CD14-positive monocyte (primary cell): ENCODE measurements around the gene TUBB1. TPM values are rescaled to one million over a fixed set of nuclear protein-coding genes. Genes with fewer than 3 reads are reported as not detected.

Experiments
- DNase-seq, 3 donors: peaks; one replicate each; pipeline ENCODE4 v3.0.0-alpha.2; 2011 to 2022
- H2AFZ ChIP-seq: 2 replicates; pipeline ENCODE4 v1.6.0; 2012; ENCODE audit warnings: mild to moderate bottlenecking, low read depth, low read length, inconsistent platforms; ENCODE audit not compliant: insufficient read depth, poor library complexity, severe bottlenecking
- H3K27ac ChIP-seq, 2 donors: 1 replicate in 1 of 2; 2 replicates in 1 of 2; pipeline ENCODE4 v1.5.1; 2012 to 2013; ENCODE audit warnings: low read length in 2 of 2, control low read depth in 1 of 2, inconsistent platforms in 1 of 2, low read depth in 1 of 2, mild to moderate bottlenecking in 1 of 2
- H3K27me3 ChIP-seq, 2 donors: one replicate each; pipeline versions ENCODE4 v1.6.0 to v1.6.1; 2011 to 2013; ENCODE audit warnings: low read length in 2 of 2; ENCODE audit not compliant: control insufficient read depth in 2 of 2, insufficient read depth in 2 of 2
- H3K36me3 ChIP-seq, 2 donors: replicated peaks in 1 of 2; 1 replicate in 1 of 2; 2 replicates in 1 of 2; pipeline versions ENCODE4 v1.5.1 to v1.6.1; 2012 to 2013; ENCODE audit warnings: low read length in 2 of 2, control low read depth in 1 of 2, inconsistent platforms in 1 of 2, mild to moderate bottlenecking in 1 of 2; ENCODE audit not compliant: insufficient read depth in 2 of 2, control insufficient read depth in 1 of 2
- H3K4me1 ChIP-seq, 2 donors: 1 replicate in 1 of 2; 2 replicates in 1 of 2; pipeline versions ENCODE4 v1.5.1 to v1.6.1; 2012 to 2013; ENCODE audit warnings: low read length in 2 of 2, control low read depth in 1 of 2, inconsistent platforms in 1 of 2, mild to moderate bottlenecking in 1 of 2, moderate library complexity in 1 of 2; ENCODE audit not compliant: insufficient read depth in 2 of 2, control insufficient read depth in 1 of 2
- H3K4me2 ChIP-seq: replicated peaks from 2 replicates; pipeline ENCODE3; 2012; ENCODE audit warnings: low read length, moderate library complexity, mild to moderate bottlenecking; ENCODE audit not compliant: poor library complexity, severe bottlenecking; ENCODE audit errors: extremely low read depth
- H3K4me3 ChIP-seq, 3 experiments: fragments of 200-600 bp in 1 of 3; sonication (generic) in 1 of 3; replicated peaks in 1 of 3; 1 replicate in 2 of 3; 2 replicates in 1 of 3; pipeline ENCODE4 v1.5.1; 2011 to 2013; ENCODE audit warnings: low read length in 3 of 3, mild to moderate bottlenecking in 3 of 3, control low read depth in 2 of 3, low read depth in 2 of 3, inconsistent platforms in 1 of 3, moderate library complexity in 1 of 3
- H3K79me2 ChIP-seq: 2 replicates; pipeline ENCODE4 v1.6.0; 2012; ENCODE audit warnings: mild to moderate bottlenecking, control low read depth, inconsistent platforms, low read length, moderate library complexity; ENCODE audit not compliant: insufficient read depth
- H3K9ac ChIP-seq: 2 replicates; pipeline ENCODE4 v1.6.0; 2017; ENCODE audit warnings: low read length, mild to moderate bottlenecking; ENCODE audit not compliant: insufficient read depth, poor library complexity, severe bottlenecking
- H3K9me3 ChIP-seq, 2 donors: replicated peaks in 1 of 2; 1 replicate in 1 of 2; 2 replicates in 1 of 2; pipeline versions ENCODE4 v1.5.1 to v1.6.1; 2012 to 2013; ENCODE audit warnings: low read length in 2 of 2, control low read depth in 1 of 2; ENCODE audit not compliant: control insufficient read depth in 1 of 2, insufficient read depth in 1 of 2
- H4K20me1 ChIP-seq: 2 replicates; pipeline ENCODE4 v1.6.0; 2012; ENCODE audit warnings: mild to moderate bottlenecking, low read length, control low read depth, moderate library complexity; ENCODE audit not compliant: insufficient read depth
- H3K27ac Mint-ChIP-seq, 7 donors: one replicate each; pipeline ENCODE4 v1.8.0; 2020; ENCODE audit warnings: mild to moderate bottlenecking in 7 of 7, mixed read lengths in 7 of 7, moderate library complexity in 6 of 7, inconsistent platforms in 2 of 7
- H3K27me3 Mint-ChIP-seq, 3 donors: one replicate each; pipeline ENCODE4 v1.8.0; 2021 to 2022; ENCODE audit warnings: low read depth in 3 of 3, mild to moderate bottlenecking in 3 of 3, mixed read lengths in 3 of 3, moderate library complexity in 3 of 3, inconsistent platforms in 1 of 3
- H3K36me3 Mint-ChIP-seq, 2 donors: one replicate each; pipeline ENCODE4 v1.8.0; 2020; ENCODE audit warnings: mixed read lengths in 2 of 2, inconsistent platforms in 1 of 2, mild to moderate bottlenecking in 1 of 2
- H3K4me1 Mint-ChIP-seq: one replicate; pipeline ENCODE4 v1.8.0; 2020; ENCODE audit warnings: mild to moderate bottlenecking, mixed read lengths
- H3K4me3 Mint-ChIP-seq, 2 donors: one replicate each; pipeline ENCODE4 v1.8.0; 2020; ENCODE audit warnings: mild to moderate bottlenecking in 2 of 2, mixed read lengths in 2 of 2, moderate library complexity in 1 of 2
- H3K9me3 Mint-ChIP-seq, 7 donors: one replicate each; pipeline ENCODE4 v1.8.0; 2020 to 2022; ENCODE audit warnings: mixed read lengths in 7 of 7, mild to moderate bottlenecking in 6 of 7, moderate library complexity in 6 of 7, inconsistent platforms in 2 of 7
- WGBS: methylation state at CpG from one replicate; pipeline ENCODE4 v1.1.5; 2013; ENCODE audit warnings: missing lambda C conversion rate; ENCODE audit not compliant: insufficient coverage; 5-methylcytosine and 5-hydroxymethylcytosine counted together
- intact Hi-C, 2 donors: fragments of 100-400 bp; cut with micrococcal nuclease; formaldehyde crosslinking; loops; one replicate each; pipeline versions ENCODE4 v1.15.0 to v1.15.1; 2023
- polyA plus RNA-seq, 3 donors: library from polyadenylated mRNA; depleted of rRNA in 1 of 3; unstranded in 2 of 3; stranded (reverse) in 1 of 3; fragments of 300-500 nt in 2 of 3; fragments of >200 nt in 1 of 3; fragmentation: Illumina TruSeq in 2 of 3; gene quantifications; 1 replicate in 2 of 3; 2 replicates in 1 of 3; pipeline ENCODE4 v1.2.3, GENCODE V29; 2012 to 2021
- TF ChIP-seq, protein P1 (sequence below): fragments of 200-600 bp; IDR thresholded peaks from one replicate; pipeline ENCODE4 v1.8.0; 2022; ENCODE audit warnings: antibody characterized with exemption, mild to moderate bottlenecking

TUBB1 gene
- polyA plus RNA-seq, 3 donors = 0.09 to 3.1 (median 2.4) TPM

DNA sequence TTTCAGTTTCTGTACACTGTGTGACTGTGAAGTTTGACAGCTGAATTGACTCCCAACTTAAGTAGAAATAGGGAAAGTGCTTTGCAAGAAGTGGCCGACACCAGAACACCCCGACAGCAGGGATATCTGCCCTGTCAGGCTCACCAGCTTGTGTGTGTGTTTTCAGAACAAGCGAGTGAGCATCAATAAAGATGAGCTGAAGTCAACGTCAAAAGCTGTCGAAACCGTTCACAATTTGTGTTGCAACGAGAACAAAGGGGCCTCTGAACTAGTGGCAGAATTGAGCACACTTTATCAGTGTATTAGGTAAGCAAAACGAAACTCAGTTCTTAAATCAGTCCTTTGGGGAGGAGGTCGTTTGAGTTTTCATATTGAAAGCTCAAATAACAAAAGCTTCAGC is 27.5 kb upstream of the TUBB1 start:
- H3K9ac ChIP-seq = no peak overlapping the region
- TF ChIP-seq, protein P1, sequence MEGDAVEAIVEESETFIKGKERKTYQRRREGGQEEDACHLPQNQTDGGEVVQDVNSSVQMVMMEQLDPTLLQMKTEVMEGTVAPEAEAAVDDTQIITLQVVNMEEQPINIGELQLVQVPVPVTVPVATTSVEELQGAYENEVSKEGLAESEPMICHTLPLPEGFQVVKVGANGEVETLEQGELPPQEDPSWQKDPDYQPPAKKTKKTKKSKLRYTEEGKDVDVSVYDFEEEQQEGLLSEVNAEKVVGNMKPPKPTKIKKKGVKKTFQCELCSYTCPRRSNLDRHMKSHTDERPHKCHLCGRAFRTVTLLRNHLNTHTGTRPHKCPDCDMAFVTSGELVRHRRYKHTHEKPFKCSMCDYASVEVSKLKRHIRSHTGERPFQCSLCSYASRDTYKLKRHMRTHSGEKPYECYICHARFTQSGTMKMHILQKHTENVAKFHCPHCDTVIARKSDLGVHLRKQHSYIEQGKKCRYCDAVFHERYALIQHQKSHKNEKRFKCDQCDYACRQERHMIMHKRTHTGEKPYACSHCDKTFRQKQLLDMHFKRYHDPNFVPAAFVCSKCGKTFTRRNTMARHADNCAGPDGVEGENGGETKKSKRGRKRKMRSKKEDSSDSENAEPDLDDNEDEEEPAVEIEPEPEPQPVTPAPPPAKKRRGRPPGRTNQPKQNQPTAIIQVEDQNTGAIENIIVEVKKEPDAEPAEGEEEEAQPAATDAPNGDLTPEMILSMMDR = no peak
- Mint-ChIP-seq H3K27ac (peak overlapping the region in 1 of 7 donors; percentile 3), H3K9me3 (no peaks in the 10 kb centered on the region), H3K4me3 (no peak overlapping the region), H3K36me3 (peaks cover 88 to 94% of the 10 kb centered on the region in 2 donors), H3K27me3 (peaks cover 0 to 4% (median 0%) of the 10 kb centered on the region in 3 donors), H3K4me1 (peaks cover 7% of the 10 kb centered on the region)
- peaks cover 99% of the 10 kb centered on the region for H4K20me1 ChIP-seq
- no peaks in the 10 kb centered on the region for H3K9me3 ChIP-seq
- peak overlapping the region in 1 of 2 donors; percentile 52 for H3K27ac ChIP-seq
- H3K4me3 ChIP-seq = no peak overlapping the region
- H3K27me3 ChIP-seq = no peaks in the 10 kb centered on the region
- H3K4me1 ChIP-seq = peaks cover 0 to 3% of the 10 kb centered on the region in 2 donors
- WGBS = 81% methylated on average over 5 of the region's 9 CpGs
- no peak for DNase-seq
- intact Hi-C loops = loop anchor here in 1 of 2 donors (5.0 kb wide), 1 partner anchor 36 kb away; no protein-coding TSS in a partner anchor
- H2AFZ ChIP-seq = no peak overlapping the region
- no peak overlapping the region for H3K4me2 ChIP-seq
- peaks cover 90 to 100% of the 10 kb centered on the region in 2 donors for H3K36me3 ChIP-seq
- H3K79me2 ChIP-seq = peaks cover 16% of the 10 kb centered on the region

DNA sequence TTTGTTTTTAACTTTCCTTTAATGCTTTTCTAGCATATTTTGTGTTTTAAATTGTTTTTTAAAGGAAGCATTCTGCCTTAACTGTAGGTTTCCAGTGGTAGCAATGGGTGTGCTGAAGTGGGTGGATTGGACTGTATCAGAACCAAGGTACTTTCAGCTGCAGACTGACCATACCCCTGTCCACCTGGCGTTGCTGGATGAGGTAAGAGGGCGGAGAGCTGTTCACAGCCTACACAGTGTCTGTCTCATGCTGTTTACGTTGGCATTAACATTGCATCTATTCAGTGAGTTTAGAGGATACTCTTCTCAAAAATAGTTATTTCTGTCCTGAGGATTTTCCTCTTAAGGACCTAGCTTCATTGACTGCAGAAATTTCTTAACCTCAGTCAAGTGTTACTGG is 26.3 kb upstream of the TUBB1 start:
- Histone ChIP-seq H3K4me3 (no peak overlapping the region), H3K9me3 (no peaks in the 10 kb centered on the region), H3K27me3 (no peaks in the 10 kb centered on the region), H3K36me3 (peaks cover 90 to 100% of the 10 kb centered on the region in 2 donors), H4K20me1 (peaks cover 100% of the 10 kb centered on the region), H3K9ac (no peak overlapping the region), H3K4me2 (no peak overlapping the region), H2AFZ (no peak overlapping the region), H3K4me1 (peaks cover 0 to 3% of the 10 kb centered on the region in 2 donors), H3K27ac (peak overlapping the region in 1 of 2 donors; percentile 53), H3K79me2 (peaks cover 26% of the 10 kb centered on the region)
- Mint-ChIP-seq H3K36me3 (peaks cover 87 to 94% of the 10 kb centered on the region in 2 donors), H3K4me1 (peaks cover 7% of the 10 kb centered on the region), H3K27ac (peak overlapping the region in 3 of 7 donors; percentile 32 to 56 (median 48)), H3K4me3 (no peak overlapping the region), H3K9me3 (no peaks in the 10 kb centered on the region), H3K27me3 (peaks cover 0 to 4% (median 0%) of the 10 kb centered on the region in 3 donors)
- TF ChIP-seq, protein P1 = no peak
- intact Hi-C loops = loop anchor here in 1 of 2 donors (5.0 kb wide), 1 partner anchor 34 kb away; no protein-coding TSS in a partner anchor
- DNase-seq = no peak
- WGBS = no CpG with 5 or more reads among the region's 3 CpGs
